Transverse colon (tissue), 4 donors: ENCODE measurements around the gene GPR37L1.

Experiments
- EP300 ChIP-seq: sonication (generic); formaldehyde crosslinking; IDR thresholded peaks from one replicate; pipeline ENCODE4 v1.6.1; 2017; ENCODE audit warnings: antibody characterized with exemption, low read depth
- POLR2A ChIP-seq: fragments of 450-650 bp; IDR thresholded peaks from one replicate; pipeline ENCODE4 v1.6.1; 2016; ENCODE audit warnings: antibody characterized with exemption, mild to moderate bottlenecking, moderate library complexity
- POLR2AphosphoS5 ChIP-seq, 3 donors: sonication (generic); formaldehyde crosslinking; IDR thresholded peaks; one replicate each; pipeline ENCODE4 v1.6.1; 2016; ENCODE audit warnings: antibody characterized with exemption in 3 of 3
- TF ChIP-seq, protein P1 (sequence below), 5 experiments: fragments of 200-600 bp in 3 of 5; fragments of 450-650 bp in 2 of 5; sonication (generic) in 3 of 5; IDR thresholded peaks; 1 replicate in 2 of 5; 2 replicates in 3 of 5; pipeline ENCODE4 v1.5.1; 2016 to 2017; ENCODE audit warnings: antibody characterized with exemption in 5 of 5, inconsistent platforms in 3 of 5, mild to moderate bottlenecking in 2 of 5, moderate library complexity in 1 of 5

DNA sequence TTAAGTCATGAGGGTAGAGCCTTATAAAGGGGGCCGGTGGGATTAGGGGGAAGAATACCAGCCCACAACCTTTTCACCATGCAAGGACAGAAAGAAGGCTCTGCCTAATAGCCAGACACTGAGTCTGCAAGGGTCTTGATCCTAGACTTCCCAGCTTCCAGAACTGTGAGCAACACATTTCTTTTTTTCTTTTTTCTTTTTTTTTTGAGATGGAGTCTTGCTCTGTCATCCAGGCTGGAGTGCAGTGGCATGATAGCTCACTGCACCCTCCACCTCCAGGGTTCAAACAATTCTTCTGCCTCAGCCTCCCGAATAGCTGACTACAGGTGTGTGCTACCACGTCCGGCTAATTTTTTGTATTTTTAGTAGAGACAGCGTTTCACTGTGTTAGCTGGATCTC, 23.6 kb downstream of the GPR37L1 start:
- TF ChIP-seq POLR2A (no peak), POLR2AphosphoS5 (IDR thresholded peaks at IDR 0.05) (no peak), EP300 (no peak)
- TF ChIP-seq, protein P1, sequence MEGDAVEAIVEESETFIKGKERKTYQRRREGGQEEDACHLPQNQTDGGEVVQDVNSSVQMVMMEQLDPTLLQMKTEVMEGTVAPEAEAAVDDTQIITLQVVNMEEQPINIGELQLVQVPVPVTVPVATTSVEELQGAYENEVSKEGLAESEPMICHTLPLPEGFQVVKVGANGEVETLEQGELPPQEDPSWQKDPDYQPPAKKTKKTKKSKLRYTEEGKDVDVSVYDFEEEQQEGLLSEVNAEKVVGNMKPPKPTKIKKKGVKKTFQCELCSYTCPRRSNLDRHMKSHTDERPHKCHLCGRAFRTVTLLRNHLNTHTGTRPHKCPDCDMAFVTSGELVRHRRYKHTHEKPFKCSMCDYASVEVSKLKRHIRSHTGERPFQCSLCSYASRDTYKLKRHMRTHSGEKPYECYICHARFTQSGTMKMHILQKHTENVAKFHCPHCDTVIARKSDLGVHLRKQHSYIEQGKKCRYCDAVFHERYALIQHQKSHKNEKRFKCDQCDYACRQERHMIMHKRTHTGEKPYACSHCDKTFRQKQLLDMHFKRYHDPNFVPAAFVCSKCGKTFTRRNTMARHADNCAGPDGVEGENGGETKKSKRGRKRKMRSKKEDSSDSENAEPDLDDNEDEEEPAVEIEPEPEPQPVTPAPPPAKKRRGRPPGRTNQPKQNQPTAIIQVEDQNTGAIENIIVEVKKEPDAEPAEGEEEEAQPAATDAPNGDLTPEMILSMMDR (IDR thresholded peaks at IDR 0.05), result no peak
